K562 (cell line): ENCODE data around the gene LRP10. TPM values are rescaled to one million over a fixed set of nuclear protein-coding genes. Genes with fewer than 3 reads are reported as not detected.

Experiments
- ATF3 ChIP-seq, 2 experiments: fragments of 450-650 bp in 1 of 2; sonication (generic) in 1 of 2; formaldehyde crosslinking in 1 of 2; IDR thresholded peaks in 1 of 2; conservative IDR thresholded peaks in 1 of 2; 2 replicates each; pipeline versions ENCODE4 v1.6.1 to v1.8.1; 2016 to 2023; ENCODE audit warnings: mild to moderate bottlenecking in 2 of 2, moderate library complexity in 2 of 2, inconsistent platforms in 1 of 2, missing genetic modification reagents in 1 of 2
- ATF4 ChIP-seq: fragments of 450-650 bp; formaldehyde crosslinking; IDR thresholded peaks from 2 replicates; pipeline ENCODE4 v1.4.0; 2022; ENCODE audit warnings: mild to moderate bottlenecking, moderate library complexity
- CREBBP ChIP-seq: IDR thresholded peaks from one replicate; pipeline ENCODE4 v1.6.1; 2012; ENCODE audit warnings: low read depth, mild to moderate bottlenecking, control low read depth, inconsistent platforms, low read length
- CTCFL ChIP-seq: IDR thresholded peaks from 2 replicates; pipeline ENCODE4 v1.6.1; 2011; ENCODE audit warnings: borderline replicate concordance, low read depth, mild to moderate bottlenecking, moderate library complexity, low read length; ENCODE audit not compliant: insufficient read depth, poor library complexity, severe bottlenecking
- FIP1L1 ChIP-seq: fragments of 200-400 bp; formaldehyde crosslinking; IDR thresholded peaks from 2 replicates; pipeline ENCODE4 v1.6.1; 2018; ENCODE audit warnings: mild to moderate bottlenecking, low read depth, low read length; ENCODE audit not compliant: poor library complexity, severe bottlenecking
- GTF2A2 ChIP-seq: IDR thresholded peaks from 2 replicates; pipeline ENCODE4 v1.6.1; 2016; ENCODE audit warnings: mild to moderate bottlenecking, missing genetic modification characterization, missing compliant biosample characterization
- NCOA2 ChIP-seq, 2 experiments: fragments of 450-650 bp; IDR thresholded peaks; 2 replicates each; pipeline ENCODE4 v1.6.1; 2018; ENCODE audit warnings: mild to moderate bottlenecking in 2 of 2, moderate library complexity in 1 of 2; ENCODE audit not compliant: partially characterized antibody in 2 of 2
- OTX1 ChIP-seq: fragments of 450-650 bp; formaldehyde crosslinking; IDR thresholded peaks from 2 replicates; pipeline ENCODE4 v1.4.0; 2022; ENCODE audit warnings: mild to moderate bottlenecking
- RFX7 ChIP-seq: fragments of 250-450 bp; sonication (Bioruptor Pico); IDR thresholded peaks from 2 replicates; pipeline ENCODE4 v1.5.1; 2021; ENCODE audit warnings: mild to moderate bottlenecking
- SAFB ChIP-seq: fragments of 200-400 bp; formaldehyde crosslinking; IDR thresholded peaks from 2 replicates; pipeline ENCODE4 v1.6.1; 2017; ENCODE audit warnings: low read depth, low read length, borderline replicate concordance
- SIN3B ChIP-seq: fragments of 450-650 bp; IDR thresholded peaks from 2 replicates; pipeline ENCODE4 v1.6.1; 2017; ENCODE audit warnings: low read depth, mild to moderate bottlenecking, moderate library complexity
- SUPT5H ChIP-seq: fragments of 450-650 bp; IDR thresholded peaks from 2 replicates; pipeline ENCODE4 v1.6.1; 2016
- TRIM25 ChIP-seq: fragments of 450-650 bp; IDR thresholded peaks from 2 replicates; pipeline ENCODE4 v1.7.0; 2016; ENCODE audit warnings: borderline replicate concordance
- ZBTB33 ChIP-seq: sonication (generic); formaldehyde crosslinking; IDR thresholded peaks from 2 replicates; pipeline ENCODE4 v1.8.1; 2023; ENCODE audit warnings: mild to moderate bottlenecking, missing genetic modification reagents
- ZNF398 ChIP-seq: fragments of 250-450 bp; sonication (Bioruptor Pico); IDR thresholded peaks from 2 replicates; pipeline ENCODE4 v1.8.0; 2021; ENCODE audit warnings: moderate library complexity, mild to moderate bottlenecking, inconsistent platforms
- ZNF584 ChIP-seq: fragments of 200-800 bp; sonication (Bioruptor generic); IDR thresholded peaks from 2 replicates; pipeline ENCODE4 v1.6.1; 2016; ENCODE audit warnings: low read depth, mild to moderate bottlenecking, missing genetic modification characterization, missing compliant biosample characterization
- polyA plus RNA-seq, 8 experiments: library from polyadenylated mRNA; depleted of rRNA in 4 of 8; stranded (reverse) in 5 of 8; unstranded in 3 of 8; fragments of >200 nt; fragmentation: Nextera tagmentation in 2 of 8; fragmentation: Illumina TruSeq in 1 of 8; extraction: Ambion mirVana in 2 of 8; extraction: Trizol in 1 of 8; gene quantifications; 2 replicates each; pipeline versions ENCODE4 v1.2.1 to v1.2.3, GENCODE V29; 2011 to 2014; ENCODE audit warnings: inconsistent platforms in 1 of 8, missing spikeins in 1 of 8
- total RNA-seq, 7 experiments: library from RNA; depleted of rRNA in 6 of 7; stranded (reverse); fragments of >200 nt in 6 of 7; fragmentation: Illumina TruSeq in 2 of 7; extraction: Trizol in 2 of 7; gene quantifications; 2 replicates each; pipeline versions ENCODE4 v1.2.1 to v1.2.3, GENCODE V29; 2011 to 2021; ENCODE audit warnings: low replicate concordance in 1 of 7

Gene LRP10
- total and polyA plus RNA-seq, 9 of the 15 experiments (the other 6 are each of a cell fraction or from before 2014, with no cell fraction given) = 1.3 to 45.5 (median 10.9) TPM

GRCh38 chr14:22852940-22853767, 18.4 kb upstream of the LRP10 start (continued):
- TF ChIP-seq TRIM25 (no peak), ZNF584 (CRISPR knock-in tag) (no peak), OTX1 (CRISPR knock-in tag) (no peak), FIP1L1 (no peak), ZNF398 (CRISPR knock-in tag) (no peak), SUPT5H (no peak), ZBTB33 (CRISPR knock-in tag) (peak; percentile 66), NCOA2 (IDR thresholded peaks at IDR 0.05; ENCODE audit: partially characterized antibody in 2 of 2) (no peak), CTCFL (peak; percentile 92), ATF4 (CRISPR knock-in tag) (no peak), CREBBP (no peak), RFX7 (CRISPR knock-in tag) (no peak), SIN3B (peak; percentile 24; the same call in 1 of the 2 replicates), GTF2A2 (tag) (no peak), ATF3 (IDR thresholded peaks at IDR 0.05) (no peak), ATF3 (CRISPR knock-in tag; conservative IDR thresholded peaks at IDR 0.05) (0 out of 2 replicates have a peak, but pooled peaks have one; percentile 58), SAFB (no peak)
